Neural cell (in vitro differentiated cells): ENCODE measurements around the gene USP20. TPM values are rescaled to one million over a fixed set of nuclear protein-coding genes. Genes with fewer than 3 reads are reported as not detected.

Source experiments
- H2AFZ ChIP-seq: fragments of 200-600, 300-800 bp; sonication (generic), shearing (Covaris generic); 2 replicates; pipeline ENCODE4 v1.6.0; 2014; ENCODE audit warnings: low read depth, mild to moderate bottlenecking, antibody characterized with exemption, low read length, moderate library complexity
- H3F3A ChIP-seq: fragments of 200-600 bp; shearing (Covaris generic); 2 replicates; pipeline ENCODE4 v1.6.1; 2016; ENCODE audit warnings: mild to moderate bottlenecking, moderate library complexity, mixed read lengths, antibody characterized with exemption, low read length; ENCODE audit not compliant: insufficient read depth, poor library complexity, severe bottlenecking
- H3K27ac ChIP-seq: fragments of 200-600, 300-800 bp; sonication (generic), shearing (Covaris generic); 2 replicates; pipeline ENCODE4 v1.5.1; 2014; ENCODE audit warnings: mild to moderate bottlenecking, low read length, moderate library complexity
- H3K27me3 ChIP-seq: fragments of 300-800, 200-600 bp; sonication (generic), shearing (Covaris generic); 2 replicates; pipeline ENCODE4 v1.6.0; 2014; ENCODE audit warnings: mild to moderate bottlenecking, low read depth, low read length, moderate library complexity; ENCODE audit not compliant: insufficient read depth
- H3K36me3 ChIP-seq: fragments of 300-800, 200-600 bp; sonication (generic), shearing (Covaris generic); 2 replicates; pipeline ENCODE4 v1.5.1; 2014; ENCODE audit warnings: mild to moderate bottlenecking, antibody characterized with exemption, low read length, moderate library complexity; ENCODE audit not compliant: insufficient read depth
- H3K4me2 ChIP-seq: fragments of 300-800, 200-600 bp; sonication (generic), shearing (Covaris generic); 2 replicates; pipeline ENCODE4 v1.6.0; 2014; ENCODE audit warnings: mild to moderate bottlenecking, low read length
- H3K4me3 ChIP-seq: fragments of 300-800, 200-600 bp; sonication (generic), shearing (Covaris generic); 2 replicates; pipeline ENCODE4 v1.5.1; 2014; ENCODE audit warnings: mild to moderate bottlenecking, low read length, moderate library complexity
- H3K79me2 ChIP-seq: fragments of 200-600 bp; shearing (Covaris generic); replicated peaks from 2 replicates; pipeline ENCODE4 v1.6.0; 2014; ENCODE audit warnings: mild to moderate bottlenecking, low read length, moderate library complexity; ENCODE audit not compliant: insufficient read depth
- H3K9ac ChIP-seq: fragments of 300-800, 200-600 bp; sonication (generic), shearing (Covaris generic); 2 replicates; pipeline ENCODE4 v1.6.1; 2016; ENCODE audit warnings: mild to moderate bottlenecking, low read length, mixed read lengths
- H3K9me2 ChIP-seq: fragments of 200-600 bp; shearing (Covaris generic); 2 replicates; pipeline ENCODE4 v1.6.1; 2016; ENCODE audit warnings: mild to moderate bottlenecking, low read length, mixed read lengths; ENCODE audit not compliant: insufficient read depth
- H3K9me3 ChIP-seq: fragments of 200-600, 300-800 bp; sonication (generic), shearing (Covaris generic); 2 replicates; pipeline ENCODE4 v1.6.1; 2016; ENCODE audit warnings: mild to moderate bottlenecking, mixed run types, low read length, moderate library complexity, mixed read lengths
- H4K20me1 ChIP-seq: fragments of 200-600 bp; shearing (Covaris generic); 2 replicates; pipeline ENCODE4 v1.6.1; 2016; ENCODE audit warnings: mild to moderate bottlenecking, mixed run types; ENCODE audit not compliant: insufficient read depth
- CTCF ChIP-seq: fragments of 450-650 bp; IDR thresholded peaks from 2 replicates; pipeline ENCODE4 v1.5.1; 2014; ENCODE audit warnings: antibody characterized with exemption, mild to moderate bottlenecking, moderate library complexity; ENCODE audit not compliant: poor library complexity, severe bottlenecking
- EZH2 ChIP-seq: fragments of 200-600, 300-800 bp; shearing (Covaris generic), sonication (generic); IDR thresholded peaks from 2 replicates; pipeline ENCODE4 v1.6.1; 2014; ENCODE audit warnings: antibody characterized with exemption, low read length, borderline replicate concordance, mild to moderate bottlenecking; ENCODE audit not compliant: insufficient read depth, poor library complexity, severe bottlenecking
- MXI1 ChIP-seq: fragments of 450-650 bp; conservative IDR thresholded peaks from 2 replicates; pipeline ENCODE4 v1.6.1; 2014; ENCODE audit warnings: antibody characterized with exemption, mild to moderate bottlenecking; ENCODE audit not compliant: poor library complexity, severe bottlenecking
- POLR2AphosphoS5 ChIP-seq: IDR thresholded peaks from 2 replicates; pipeline ENCODE4 v1.6.1; 2012
- RAD21 ChIP-seq: fragments of 450-650 bp; conservative IDR thresholded peaks from 2 replicates; pipeline ENCODE4 v1.6.1; 2014; ENCODE audit warnings: antibody characterized with exemption, mild to moderate bottlenecking, moderate library complexity
- REST ChIP-seq: IDR thresholded peaks from 2 replicates; pipeline ENCODE4 v1.6.1; 2012; ENCODE audit warnings: borderline replicate concordance
- polyA plus RNA-seq: library from polyadenylated mRNA; depleted of rRNA; stranded (reverse); fragments of >200 nt; gene quantifications from 2 replicates; pipeline ENCODE4 v1.2.3, GENCODE V29; 2014

USP20 gene
- polyA plus RNA-seq, 1 donor from 2014 or later: 39.8 TPM

GRCh38 chr9:129886226-129887174 lies 51.2 kb downstream of the USP20 start:
- Histone ChIP-seq H3K9me2 (no peaks in the 10 kb centered on the region), H3K27me3 (no peaks in the 10 kb centered on the region), H3K36me3 (no peaks in the 10 kb centered on the region), H3K4me2 (no peak overlapping the region), H3F3A (no peaks in the 10 kb centered on the region), H3K4me3 (no peak overlapping the region), H3K79me2 (no peaks in the 10 kb centered on the region), H4K20me1 (no peaks in the 10 kb centered on the region), H3K9me3 (no peaks in the 10 kb centered on the region), H3K9ac (no peak overlapping the region), H3K27ac (no peak overlapping the region), H2AFZ (no peak overlapping the region)
- no peak for TF ChIP-seq MXI1

- Histone ChIP-seq H3K9me2 (no peaks in the 10 kb centered on the region), H3K79me2 (no peaks in the 10 kb centered on the region), H2AFZ (no peak overlapping the region), H4K20me1 (no peaks in the 10 kb centered on the region), H3K27me3 (no peaks in the 10 kb centered on the region), H3K9ac (no peak overlapping the region), H3K9me3 (no peaks in the 10 kb centered on the region), H3K27ac (no peak overlapping the region), H3K4me2 (no peak overlapping the region), H3K36me3 (no peaks in the 10 kb centered on the region), H3K4me3 (no peak overlapping the region), H3F3A (no peaks in the 10 kb centered on the region)
- TF ChIP-seq EZH2 (no peak), REST (no peak), RAD21 (no peak), POLR2AphosphoS5 (no peak), MXI1 (no peak), CTCF (no peak)
Observed at GRCh38 chr9:129887334-129888292, 52.4 kb downstream of the USP20 start.
